PC-9 (cell line): ENCODE measurements around the gene PRICKLE2. TPM values are rescaled to one million over a fixed set of nuclear protein-coding genes. Genes with fewer than 3 reads are reported as not detected.
A peak's percentile ranks its signal among the peaks of the same experiment; 100 is the strongest.

Experiments
- BruUV-seq: library from RNA; stranded (reverse); fragments of 400-500 nt; replicated peaks from 2 replicates; lab custom pipeline; 2021; lab: Mats Ljungman, UMichigan
- CTCF ChIA-PET: fragments of 300-600 bp; sonication (Branson Sonifier 250); formaldehyde crosslinking; loops from one replicate; lab custom pipeline; 2022; ENCODE audit warnings: antibody characterized with exemption; lab: Charles Lee
- POLR2A ChIA-PET: fragments of 300-600 bp; sonication (Branson Sonifier 250); formaldehyde crosslinking; loops from one replicate; lab custom pipeline; 2022; ENCODE audit warnings: antibody characterized with exemption; ENCODE audit not compliant: unreplicated experiment; lab: Charles Lee
- DNase-seq, 2 experiments: peaks; one replicate each; pipeline versions ENCODE4 v3.0.0 to v3.0.0-alpha.2; 2015 to 2022; ENCODE audit warnings: mixed read lengths in 1 of 2
- H2AFZ ChIP-seq: fragments of 200-600 bp; sonication (generic); 2 replicates; pipeline ENCODE4 v1.8.1; 2017; ENCODE audit warnings: antibody characterized with exemption
- H3F3A ChIP-seq: fragments of 200-600 bp; sonication (generic); 2 replicates; pipeline ENCODE4 v1.8.1; 2017; ENCODE audit warnings: antibody characterized with exemption, mild to moderate bottlenecking, low read depth; ENCODE audit not compliant: insufficient read depth
- H3K27ac ChIP-seq: fragments of 200-600 bp; sonication (generic); 2 replicates; pipeline ENCODE4 v1.6.1; 2016; ENCODE audit warnings: mixed run types
- H3K27me3 ChIP-seq: fragments of 200-600 bp; sonication (generic); 2 replicates; pipeline ENCODE4 v1.6.1; 2016; ENCODE audit warnings: low read depth, mixed run types; ENCODE audit not compliant: insufficient read depth
- H3K36me3 ChIP-seq: fragments of 200-600 bp; sonication (generic); 2 replicates; pipeline ENCODE4 v1.6.1; 2016; ENCODE audit warnings: low read depth, mixed run types
- H3K4me1 ChIP-seq: fragments of 200-600 bp; sonication (generic); replicated peaks from 2 replicates; pipeline ENCODE4 v1.6.1; 2016; ENCODE audit warnings: mixed run types; ENCODE audit not compliant: insufficient read depth
- H3K4me2 ChIP-seq: fragments of 200-600 bp; sonication (generic); 2 replicates; pipeline ENCODE4 v1.6.1; 2017; ENCODE audit warnings: mixed run types
- H3K4me3 ChIP-seq: fragments of 200-600 bp; sonication (generic); 2 replicates; pipeline ENCODE4 v1.6.1; 2016; ENCODE audit warnings: mixed run types
- H3K79me2 ChIP-seq: fragments of 200-600 bp; sonication (generic); 2 replicates; pipeline ENCODE4 v1.6.1; 2017; ENCODE audit warnings: low read depth, mixed run types
- H3K9me2 ChIP-seq: fragments of 200-600 bp; sonication (generic); 2 replicates; pipeline ENCODE4 v1.8.1; 2017; ENCODE audit warnings: mild to moderate bottlenecking; ENCODE audit not compliant: insufficient read depth
- H3K9me3 ChIP-seq: fragments of 200-600 bp; sonication (generic); 2 replicates; pipeline ENCODE4 v1.8.1; 2016; ENCODE audit warnings: low read depth; ENCODE audit not compliant: insufficient read depth
- H4K20me1 ChIP-seq: fragments of 200-600 bp; sonication (generic); 2 replicates; pipeline ENCODE4 v1.8.1; 2017; ENCODE audit not compliant: insufficient read depth
- CTCF ChIP-seq: fragments of 200-600 bp; sonication (generic); conservative IDR thresholded peaks from 2 replicates; pipeline ENCODE4 v1.6.1; 2017; ENCODE audit warnings: mixed run types, antibody characterized with exemption, mild to moderate bottlenecking, moderate library complexity
- EZH2 ChIP-seq: fragments of 200-600 bp; sonication (generic); IDR thresholded peaks from 2 replicates; pipeline ENCODE4 v1.8.0; 2017; ENCODE audit warnings: antibody characterized with exemption, low read depth
- intact Hi-C: fragments of 100-400 bp; cut with micrococcal nuclease; formaldehyde crosslinking; loops from one replicate; pipeline ENCODE4 v1.10.0; 2022; ENCODE audit not compliant: unreplicated experiment
- total RNA-seq: library from RNA; stranded (reverse); gene quantifications from 2 replicates; pipeline ENCODE4 v1.2.3, GENCODE V29; 2021

The PRICKLE2 gene
- total RNA-seq, 1 experiment from 2014 or later, result 7.9 TPM

- TF ChIP-seq EZH2 (no peak), CTCF (no peak)
- H3K9me2 ChIP-seq, result no peaks in the 10 kb centered on the region
- no peaks in the 10 kb centered on the region; the same call in 1 of the 2 replicates for H3K4me1 ChIP-seq
- H3K27ac ChIP-seq, result no peak overlapping the region
- no peaks in the 10 kb centered on the region for H3K36me3 ChIP-seq
- no peaks in the 10 kb centered on the region for H3F3A ChIP-seq
- BruUV-seq, result no TSS peak
- H3K4me3 ChIP-seq, result no peak overlapping the region
- H3K4me2 ChIP-seq, result no peak overlapping the region
- no peak overlapping the region for H2AFZ ChIP-seq
- no peaks in the 10 kb centered on the region for H4K20me1 ChIP-seq
- CTCF ChIA-PET, result no interaction called here
- intact Hi-C loops, result no loop called here
- no peaks in the 10 kb centered on the region for H3K79me2 ChIP-seq
- DNase-seq, result no peak
- POLR2A ChIA-PET, result no interaction called here
- no peaks in the 10 kb centered on the region for H3K9me3 ChIP-seq
- no peaks in the 10 kb centered on the region for H3K27me3 ChIP-seq
These were observed 80.9 kb downstream of the PRICKLE2 start for GRCh38 chr3:64144241-64144900.

GRCh38 chr3:64143409-64144130, 81.7 kb downstream of the PRICKLE2 start:
- Histone ChIP-seq H4K20me1 (no peaks in the 10 kb centered on the region), H2AFZ (no peak overlapping the region), H3K79me2 (no peaks in the 10 kb centered on the region), H3K27me3 (no peaks in the 10 kb centered on the region), H3K36me3 (no peaks in the 10 kb centered on the region), H3K4me3 (no peak overlapping the region), H3K4me2 (no peak overlapping the region), H3K9me3 (no peaks in the 10 kb centered on the region), H3K4me1 (no peaks in the 10 kb centered on the region; the same call in 1 of the 2 replicates), H3K9me2 (no peaks in the 10 kb centered on the region), H3F3A (no peaks in the 10 kb centered on the region), H3K27ac (no peak overlapping the region)
- intact Hi-C loops, result no loop called here
- POLR2A ChIA-PET, result no interaction called here
- CTCF ChIA-PET, result no interaction called here
- no TSS peak for BruUV-seq
- no peak for TF ChIP-seq EZH2
- TF ChIP-seq CTCF, result no peak
- peak in 1 of 2 experiments; percentile 50 for DNase-seq

- TF ChIP-seq EZH2 (no peak), CTCF (no peak)
- no TSS peak for BruUV-seq
- CTCF ChIA-PET, result no interaction called here
These were observed 83.8 kb downstream of the PRICKLE2 start for GRCh38 chr3:64141476-64141875.

More at GRCh38 chr3:64141476-64141875, 83.8 kb downstream of the PRICKLE2 start:
- Histone ChIP-seq H3K79me2 (no peaks in the 10 kb centered on the region), H4K20me1 (no peaks in the 10 kb centered on the region), H3K9me3 (no peaks in the 10 kb centered on the region), H3F3A (no peaks in the 10 kb centered on the region), H3K27me3 (no peaks in the 10 kb centered on the region), H2AFZ (no peak overlapping the region), H3K27ac (no peak overlapping the region), H3K36me3 (no peaks in the 10 kb centered on the region), H3K4me1 (no peaks in the 10 kb centered on the region; the same call in 1 of the 2 replicates), H3K9me2 (no peaks in the 10 kb centered on the region), H3K4me3 (no peak overlapping the region), H3K4me2 (no peak overlapping the region)
- intact Hi-C loops, result no loop called here
- POLR2A ChIA-PET, result interaction anchor here (0.5 kb wide), 1 partner anchor 17 kb away, joined by 4 read pairs; no protein-coding TSS in a partner anchor
- no peak for DNase-seq
